HepG2 (cell line): Measurements from ENCODE around the gene GPRC5B. TPM values are rescaled to one million over a fixed set of nuclear protein-coding genes. Genes with fewer than 3 reads are reported as not detected.

Experiments
- ATAC-seq: fragments of 200-7000 bp; cut with Tn5 transposase; 3 replicates; pipeline ENCODE4 v1.9.1; 2020; ENCODE audit warnings: mild to moderate bottlenecking, moderate library complexity
- BruUV-seq: library from RNA; stranded (reverse); fragments of 400-500 nt; replicated peaks from 2 replicates; lab custom pipeline; 2021; lab: Mats Ljungman, UMichigan
- CTCF ChIA-PET: fragments of 300-600 bp; formaldehyde crosslinking; extraction: SDS; loops from one replicate; lab custom pipeline; 2021; ENCODE audit warnings: low total read pairs, inconsistent platforms, low intra/inter-chr PET ratio; lab: Yijun Ruan, JAX
- POLR2A ChIA-PET: fragments of 350-600 bp; sonication (Branson Sonifier 250); formaldehyde crosslinking; loops from one replicate; lab custom pipeline; 2020; ENCODE audit warnings: antibody characterized with exemption, inconsistent platforms; lab: Yijun Ruan, JAX
- DNase-seq: peaks from one replicate; pipeline ENCODE4 v3.0.0-alpha.2; 2015; ENCODE audit warnings: low spot score
- FAIRE-seq: peaks from 3 replicates; lab custom pipeline; 2011; peaks lifted over from hg19 to GRCh38; lab: Jason Lieb, UNC
- H2AFZ ChIP-seq: one replicate; pipeline ENCODE4 v1.6.1; 2011; ENCODE audit warnings: low read length, inconsistent platforms
- H3K27ac ChIP-seq: fragments of 300-600 bp; 3 replicates; pipeline ENCODE4 v1.8.0; 2011; ENCODE audit warnings: mixed run types, mild to moderate bottlenecking, mixed read lengths, low read length, inconsistent platforms; ENCODE audit not compliant: insufficient read depth; ENCODE audit errors: extremely low read length
- H3K27me3 ChIP-seq, 2 experiments: fragments of 200-600 bp in 1 of 2; 2 replicates in 1 of 2; 3 replicates in 1 of 2; pipeline versions ENCODE4 v1.6.0 to v1.8.0; 2011; ENCODE audit warnings: low read length in 2 of 2, mild to moderate bottlenecking in 2 of 2, moderate library complexity in 2 of 2, inconsistent platforms in 1 of 2; ENCODE audit not compliant: insufficient read depth in 2 of 2, control insufficient read depth in 1 of 2
- H3K36me3 ChIP-seq, 2 experiments: fragments of 200-600 bp in 1 of 2; replicated peaks in 1 of 2; 2 replicates in 1 of 2; 3 replicates in 1 of 2; pipeline versions ENCODE4 v1.5.1 to v1.8.0; 2011; ENCODE audit warnings: low read length in 2 of 2, inconsistent platforms in 1 of 2; ENCODE audit not compliant: insufficient read depth in 2 of 2, control insufficient read depth in 1 of 2
- H3K4me1 ChIP-seq: 2 replicates; pipeline ENCODE4 v1.5.1; 2012; ENCODE audit warnings: low read length, inconsistent platforms; ENCODE audit not compliant: insufficient read depth
- H3K4me2 ChIP-seq: 2 replicates; pipeline ENCODE4 v1.6.0; 2011; ENCODE audit warnings: low read depth, low read length, inconsistent platforms
- H3K4me3 ChIP-seq, 3 experiments: fragments of 200-600 bp in 1 of 3; sonication (generic), shearing (Covaris generic) in 1 of 3; replicated peaks in 1 of 3; 2 replicates each; pipeline ENCODE4 v1.5.1; 2011 to 2016; ENCODE audit warnings: low read length in 3 of 3, inconsistent platforms in 2 of 3, low read depth in 2 of 3, mild to moderate bottlenecking in 2 of 3, control low read depth in 1 of 3, mixed read lengths in 1 of 3; ENCODE audit not compliant: insufficient read depth in 1 of 3
- H3K79me2 ChIP-seq: one replicate; pipeline ENCODE4 v1.6.1; 2011; ENCODE audit warnings: low read length, inconsistent platforms; ENCODE audit not compliant: insufficient read depth
- H3K9ac ChIP-seq: 2 replicates; pipeline ENCODE4 v1.6.0; 2011; ENCODE audit warnings: mild to moderate bottlenecking, low read depth, low read length, inconsistent platforms; ENCODE audit not compliant: insufficient read depth
- H3K9me3 ChIP-seq: 2 replicates; pipeline ENCODE4 v1.5.1; 2012; ENCODE audit warnings: mild to moderate bottlenecking, low read length
- H4K20me1 ChIP-seq: 2 replicates; pipeline ENCODE4 v1.6.0; 2011; ENCODE audit warnings: inconsistent platforms, mild to moderate bottlenecking, low read length, moderate library complexity; ENCODE audit not compliant: insufficient read depth
- ARID4A ChIP-seq: sonication (generic); formaldehyde crosslinking; IDR thresholded peaks from 2 replicates; pipeline ENCODE4 v1.5.0; 2020; ENCODE audit warnings: mild to moderate bottlenecking, missing genetic modification reagents, borderline replicate concordance
- CREB1 ChIP-seq, 2 experiments: fragments of 450-650 bp in 1 of 2; IDR thresholded peaks; 2 replicates each; pipeline ENCODE4 v1.6.1; 2016 to 2017; ENCODE audit warnings: control low read depth in 1 of 2, mild to moderate bottlenecking in 1 of 2, missing compliant biosample characterization in 1 of 2, missing genetic modification characterization in 1 of 2
- KLF16 ChIP-seq, 2 experiments: sonication (generic) in 1 of 2; formaldehyde crosslinking in 1 of 2; IDR thresholded peaks; 2 replicates each; pipeline versions ENCODE4 v1.6.1 to v1.8.0; 2016 to 2023; ENCODE audit warnings: missing genetic modification reagents in 2 of 2, missing compliant biosample characterization in 1 of 2
- MTERF4 ChIP-seq: sonication (generic); formaldehyde crosslinking; IDR thresholded peaks from 2 replicates; pipeline ENCODE4 v1.8.0; 2023; ENCODE audit warnings: mild to moderate bottlenecking, missing genetic modification reagents
- PAX8 ChIP-seq: sonication (generic); formaldehyde crosslinking; IDR thresholded peaks from 2 replicates; pipeline ENCODE4 v1.8.0; 2022; ENCODE audit warnings: mild to moderate bottlenecking, missing genetic modification reagents, borderline replicate concordance
- REL ChIP-seq: sonication (generic); formaldehyde crosslinking; conservative IDR thresholded peaks from 2 replicates; pipeline ENCODE4 v1.8.0; 2022; ENCODE audit warnings: mild to moderate bottlenecking, missing genetic modification reagents, moderate library complexity
- ZNF180 ChIP-seq: sonication (generic); formaldehyde crosslinking; IDR thresholded peaks from 2 replicates; pipeline ENCODE4 v1.4.0; 2020; ENCODE audit warnings: low read depth, missing genetic modification reagents, borderline replicate concordance
- ZNF235 ChIP-seq: sonication (generic); formaldehyde crosslinking; IDR thresholded peaks from 2 replicates; pipeline ENCODE4 v1.8.1; 2023; ENCODE audit warnings: mild to moderate bottlenecking, missing genetic modification reagents, borderline replicate concordance
- ZNF274 ChIP-seq: sonication (generic); formaldehyde crosslinking; IDR thresholded peaks from 2 replicates; pipeline ENCODE4 v1.5.1; 2020; ENCODE audit warnings: mild to moderate bottlenecking, missing genetic modification reagents
- ZNF276 ChIP-seq: sonication (generic); formaldehyde crosslinking; IDR thresholded peaks from 2 replicates; pipeline ENCODE4 v1.4.0; 2020; ENCODE audit warnings: mild to moderate bottlenecking, low read depth, missing genetic modification reagents
- ZNF543 ChIP-seq: sonication (generic); formaldehyde crosslinking; IDR thresholded peaks from 2 replicates; pipeline ENCODE4 v1.4.0; 2020; ENCODE audit warnings: mild to moderate bottlenecking, missing genetic modification reagents
- ZNF580 ChIP-seq: IDR thresholded peaks from 2 replicates; pipeline ENCODE4 v1.6.1; 2016; ENCODE audit warnings: low read depth, borderline replicate concordance
- ZNF850 ChIP-seq: sonication (generic); formaldehyde crosslinking; conservative IDR thresholded peaks from 2 replicates; pipeline ENCODE4 v1.9.0; 2021; ENCODE audit warnings: mild to moderate bottlenecking, missing genetic modification reagents
- WGBS: methylation state at CpG from one replicate; pipeline ENCODE4 v1.1.6; 2017; ENCODE audit warnings: low lambda C conversion rate; 5-methylcytosine and 5-hydroxymethylcytosine counted together
- in situ Hi-C: cut with HindIII; loops from 2 replicates; pipeline ENCODE4 v1.10.0; 2017; ENCODE audit warnings: low pct_unique_long_range_greater_than_20kb; ENCODE audit not compliant: extremely low pct_ligation_motif_present
- intact Hi-C: fragments of 100-400 bp; cut with micrococcal nuclease; formaldehyde crosslinking; loops from one replicate; pipeline ENCODE4 v1.10.0; 2022; ENCODE audit not compliant: unreplicated experiment
- polyA plus RNA-seq, 8 experiments: library from polyadenylated mRNA; depleted of rRNA in 3 of 8; stranded (reverse) in 7 of 8; unstranded in 1 of 8; fragments of >200 nt; fragmentation: Illumina TruSeq in 4 of 8; extraction: Trizol in 4 of 8; gene quantifications; 2 replicates each; pipeline versions ENCODE4 v1.2.1 to v1.2.3, GENCODE V29; 2011 to 2016; ENCODE audit warnings: low read depth in 4 of 8, missing spikeins in 1 of 8, mixed read lengths in 1 of 8; ENCODE audit not compliant: insufficient read depth in 1 of 8
- total RNA-seq, 5 experiments: library from RNA; depleted of rRNA; stranded (reverse); fragments of >200 nt; fragmentation: Illumina TruSeq; extraction: Trizol; gene quantifications; 2 replicates each; pipeline ENCODE4 v1.2.3, GENCODE V29; 2016; ENCODE audit warnings: low read depth in 1 of 5

GPRC5B gene
- total and polyA plus RNA-seq, 2 of the 13 experiments (the other 11 are each of a cell fraction or from before 2014, with no cell fraction given) = 0.46 to 0.53 TPM

GRCh38 chr16:19876501-19877059 lies 8.1 kb downstream of the GPRC5B start:
- H3K27me3 ChIP-seq = 0 out of 5 replicates have a peak, but pooled peaks cover 0 to under 1% of the 10 kb centered on the region in 2 experiments
- ATAC-seq (no peak), FAIRE-seq (no peak), DNase-seq (no peak)
- no TSS peak for BruUV-seq
- H3K79me2 ChIP-seq = no peaks in the 10 kb centered on the region
- H4K20me1 ChIP-seq = no peaks in the 10 kb centered on the region
- H3K9ac ChIP-seq = no peak overlapping the region
- H3K9me3 ChIP-seq = no peaks in the 10 kb centered on the region
- in situ Hi-C loops (no loop called here), intact Hi-C loops (no loop called here)
- ChIA-PET POLR2A (no interaction called here), CTCF (no interaction called here)
- H3K4me2 ChIP-seq = no peak overlapping the region
- TF ChIP-seq ARID4A (no peak), PAX8 (CRISPR knock-in tag) (no peak), MTERF4 (CRISPR knock-in tag) (no peak), ZNF580 (CRISPR knock-in tag) (no peak), ZNF276 (CRISPR knock-in tag) (no peak), KLF16 (CRISPR knock-in tag; IDR thresholded peaks at IDR 0.05) (no peak), ZNF850 (CRISPR knock-in tag) (no peak), ZNF543 (no peak), CREB1 (IDR thresholded peaks at IDR 0.05) (no peak), CREB1 (CRISPR knock-in tag; IDR thresholded peaks at IDR 0.05) (no peak), REL (CRISPR knock-in tag) (no peak), ZNF274 (no peak), ZNF235 (no peak), ZNF180 (CRISPR knock-in tag) (no peak)
- no peak overlapping the region for H3K27ac ChIP-seq
- H2AFZ ChIP-seq = no peak overlapping the region
- no peaks in the 10 kb centered on the region for H3K36me3 ChIP-seq
- no peaks in the 10 kb centered on the region for H3K4me1 ChIP-seq
- H3K4me3 ChIP-seq = no peak overlapping the region
- 51% methylated on average over 10 of the region's 10 CpGs for WGBS
